Right renal cortex interstitium (tissue), 3 donors: ENCODE results near the gene TM9SF2. TPM values are rescaled to one million over a fixed set of nuclear protein-coding genes. Genes with fewer than 3 reads are reported as not detected.

Experiments used
- polyA plus RNA-seq, 3 donors: library from polyadenylated mRNA; unstranded; fragments of 120-200 nt; gene quantifications; one replicate each; pipeline ENCODE4 v1.2.1, GENCODE V29; 2013; ENCODE audit not compliant: insufficient read length in 3 of 3

The TM9SF2 gene
- polyA plus RNA-seq, 3 donors, result 231 to 232 (median 232) TPM

Other genes starting within 250 kb of the TM9SF2 start
- under 1 TPM; 0.19 to 0.21 (median 0.20) TPM for gene GPR18, start 243.1 kb upstream of the TM9SF2 start, polyA plus RNA-seq
- gene GPR183, start 194.1 kb upstream of the TM9SF2 start, polyA plus RNA-seq, result 1 to 10 TPM; 2.2 to 4.3 (median 2.6) TPM
- 10 to 100 TPM; 18.9 to 23.3 (median 22.7) TPM for gene CLYBL, start 105.2 kb downstream of the TM9SF2 start, polyA plus RNA-seq